Karpas-422 (cell line): ENCODE results near the gene GATAD2B. TPM values are rescaled to one million over a fixed set of nuclear protein-coding genes. Genes with fewer than 3 reads are reported as not detected.
A peak's percentile ranks its signal among the peaks of the same experiment; 100 is the strongest.

Source experiments
- DNase-seq: peaks from one replicate; pipeline ENCODE4 v3.0.0-alpha.2; 2015
- H2AFZ ChIP-seq: fragments of 200-600 bp; sonication (generic); 2 replicates; pipeline ENCODE4 v1.6.1; 2014; ENCODE audit warnings: antibody characterized with exemption, low read length, mixed read lengths
- H3K27ac ChIP-seq: fragments of 200-600 bp; sonication (generic); 2 replicates; pipeline ENCODE4 v1.5.1; 2014; ENCODE audit warnings: mild to moderate bottlenecking, low read length, moderate library complexity
- H3K27me3 ChIP-seq: fragments of 200-600 bp; sonication (generic); 2 replicates; pipeline ENCODE4 v1.6.1; 2014; ENCODE audit warnings: low read length, mixed read lengths
- H3K36me3 ChIP-seq: fragments of 200-600 bp; sonication (generic); 2 replicates; pipeline ENCODE4 v1.6.1; 2014; ENCODE audit warnings: low read length, mixed read lengths; ENCODE audit not compliant: insufficient read depth
- H3K4me1 ChIP-seq: fragments of 200-600 bp; sonication (generic); 2 replicates; pipeline ENCODE4 v1.6.1; 2014; ENCODE audit warnings: mild to moderate bottlenecking, low read length, mixed read lengths
- H3K4me2 ChIP-seq: fragments of 200-600 bp; sonication (generic); 2 replicates; pipeline ENCODE4 v1.6.1; 2014; ENCODE audit warnings: low read length, low read depth, mild to moderate bottlenecking; ENCODE audit not compliant: poor library complexity, severe bottlenecking
- H3K4me3 ChIP-seq: fragments of 200-600 bp; sonication (generic); 2 replicates; pipeline ENCODE4 v1.5.1; 2014; ENCODE audit warnings: mild to moderate bottlenecking, antibody characterized with exemption, low read length, mixed read lengths
- H3K79me2 ChIP-seq: fragments of 200-600 bp; sonication (generic); 2 replicates; pipeline ENCODE4 v1.6.1; 2014; ENCODE audit warnings: mild to moderate bottlenecking, low read length, mixed read lengths
- H3K9ac ChIP-seq: fragments of 200-600 bp; sonication (generic); 2 replicates; pipeline ENCODE4 v1.6.0; 2014; ENCODE audit warnings: low read length
- H3K9me2 ChIP-seq: fragments of 200-600 bp; sonication (generic), shearing (Covaris generic); replicated peaks from 2 replicates; pipeline ENCODE4 v1.6.0; 2014; ENCODE audit warnings: mild to moderate bottlenecking, low read length, moderate library complexity; ENCODE audit not compliant: insufficient read depth
- H3K9me3 ChIP-seq: fragments of 300-700, 200-600 bp; sonication (generic); 2 replicates; pipeline ENCODE4 v1.6.1; 2014; ENCODE audit warnings: low read length, mixed read lengths
- H4K20me1 ChIP-seq: fragments of 200-600 bp; sonication (generic); 2 replicates; pipeline ENCODE4 v1.6.1; 2014; ENCODE audit warnings: mild to moderate bottlenecking, antibody characterized with exemption, low read length, low read depth; ENCODE audit not compliant: insufficient read depth
- total RNA-seq: library from RNA; depleted of rRNA; stranded (reverse); fragments of >200 nt; shearing (Covaris generic); gene quantifications from 2 replicates; pipeline ENCODE4 v1.2.3, GENCODE V29; 2014; ENCODE audit warnings: low replicate concordance

GATAD2B gene
- total RNA-seq, 1 experiment from 2014 or later = 21.8 TPM

DNA sequence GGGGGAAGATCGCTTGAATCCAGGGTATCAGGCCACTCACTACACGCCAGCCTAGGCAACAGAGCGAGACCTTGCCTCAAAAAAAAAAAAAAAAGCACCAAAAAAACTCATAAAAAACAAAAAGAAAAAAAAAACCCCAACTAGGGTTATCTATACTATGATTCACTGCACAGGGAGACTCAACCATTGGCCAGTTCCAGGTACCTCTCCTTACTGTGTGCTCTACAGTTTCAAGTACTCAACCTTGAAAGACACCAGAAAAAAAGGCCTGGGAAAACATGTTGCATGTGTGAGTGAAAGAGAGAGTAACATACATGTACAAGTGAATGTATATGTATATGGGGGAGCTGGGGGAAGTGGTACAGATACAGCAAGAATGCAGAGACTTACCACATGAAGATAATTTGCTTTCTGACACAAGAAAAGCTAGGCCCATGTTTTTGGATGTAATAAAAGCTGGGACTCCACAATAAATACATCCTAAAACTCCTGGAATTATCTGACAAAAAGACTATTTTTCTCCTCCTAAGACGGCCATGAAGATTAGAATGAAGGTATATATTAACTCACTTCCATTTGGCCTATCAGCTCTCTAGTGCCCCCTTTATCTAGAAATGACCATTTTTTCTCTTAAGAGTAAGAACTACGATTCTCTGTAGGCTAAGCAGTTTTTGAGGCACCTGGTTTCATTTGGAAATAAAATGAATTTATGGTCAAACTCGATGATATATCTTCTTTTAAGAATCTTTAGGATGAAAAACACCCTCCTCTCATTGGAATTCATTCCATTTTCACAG lies 95.4 kb downstream of the GATAD2B start:
- H3K27ac ChIP-seq = no peak overlapping the region
- H3K27me3 ChIP-seq = no peaks in the 10 kb centered on the region
- H3K4me1 ChIP-seq = peaks cover under 1% of the 10 kb centered on the region; the same call in 1 of the 2 replicates
- no peaks in the 10 kb centered on the region for H3K9me2 ChIP-seq
- H3K9me3 ChIP-seq = no peaks in the 10 kb centered on the region
- H3K9ac ChIP-seq = no peak overlapping the region
- no peak overlapping the region for H2AFZ ChIP-seq
- no peak for DNase-seq
- H3K4me2 ChIP-seq = no peak overlapping the region
- peaks cover 45% of the 10 kb centered on the region for H3K79me2 ChIP-seq
- H3K36me3 ChIP-seq = peaks cover 19% of the 10 kb centered on the region
- H3K4me3 ChIP-seq = no peak overlapping the region
- no peaks in the 10 kb centered on the region for H4K20me1 ChIP-seq

DNA sequence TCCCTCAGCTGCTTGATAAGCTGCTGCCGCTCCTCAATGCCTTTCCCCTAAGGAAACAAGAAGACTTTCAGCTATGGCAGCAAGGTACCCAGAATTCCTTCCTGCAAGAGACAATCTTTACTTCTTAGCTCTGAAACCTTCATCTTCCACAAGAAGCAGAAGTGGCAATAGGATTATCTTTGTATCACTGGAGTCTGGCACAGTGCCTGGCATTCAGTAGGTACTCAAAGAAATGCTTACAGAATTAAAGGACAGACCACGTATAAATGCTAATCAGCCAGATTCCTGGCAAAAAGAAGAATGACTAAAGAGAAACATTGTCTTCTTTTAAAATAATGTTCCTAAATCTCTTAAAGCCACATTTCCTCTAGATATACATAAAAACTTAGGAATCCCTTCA lies 103.9 kb downstream of the GATAD2B start:
- no peak overlapping the region for H2AFZ ChIP-seq
- H3K9me3 ChIP-seq = no peaks in the 10 kb centered on the region
- peaks cover 13% of the 10 kb centered on the region for H3K79me2 ChIP-seq
- no peaks in the 10 kb centered on the region for H4K20me1 ChIP-seq
- peaks cover 32% of the 10 kb centered on the region; the same call in 1 of the 2 replicates for H3K36me3 ChIP-seq
- H3K27ac ChIP-seq = no peak overlapping the region
- H3K9me2 ChIP-seq = no peaks in the 10 kb centered on the region
- no peak overlapping the region for H3K4me3 ChIP-seq
- H3K9ac ChIP-seq = no peak overlapping the region
- peaks cover 8% of the 10 kb centered on the region; the same call in 1 of the 2 replicates for H3K4me1 ChIP-seq
- no peaks in the 10 kb centered on the region for H3K27me3 ChIP-seq
- no peak for DNase-seq
- no peak overlapping the region for H3K4me2 ChIP-seq

DNA sequence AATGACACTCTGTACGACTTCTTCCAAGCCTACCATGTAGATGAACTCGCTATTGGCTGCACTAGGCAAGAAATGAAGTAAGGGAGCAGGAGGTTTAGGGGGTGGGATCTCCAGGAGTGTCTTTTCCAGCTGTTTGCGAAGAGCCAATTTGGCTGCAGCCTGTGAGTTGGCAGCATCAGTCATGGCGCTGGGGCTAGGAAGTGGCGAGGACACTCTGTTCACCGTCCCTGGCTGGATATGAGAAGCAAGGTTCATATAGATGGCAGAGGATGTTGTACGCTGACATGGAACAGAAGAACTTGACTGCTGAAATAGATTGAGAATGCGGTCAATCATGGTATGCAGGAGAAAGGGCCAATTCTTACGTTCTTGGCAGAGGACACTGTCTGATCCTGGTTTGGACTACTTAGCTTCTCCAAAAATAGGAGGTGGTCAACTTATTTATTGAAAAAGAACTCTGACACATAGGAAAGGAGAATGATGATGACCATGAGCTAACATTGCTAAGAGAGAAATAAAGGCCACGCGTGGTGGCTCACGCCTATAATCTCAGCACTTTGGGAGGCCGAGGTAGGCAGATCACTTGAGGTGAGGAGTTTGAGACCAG lies 106.4 kb downstream of the GATAD2B start:
- no peaks in the 10 kb centered on the region for H3K4me1 ChIP-seq
- H3K79me2 ChIP-seq = peaks cover 13% of the 10 kb centered on the region
- H3K27ac ChIP-seq = no peak overlapping the region
- H3K27me3 ChIP-seq = no peaks in the 10 kb centered on the region
- peaks cover 51% of the 10 kb centered on the region; the same call in 1 of the 2 replicates for H3K36me3 ChIP-seq
- H2AFZ ChIP-seq = no peak overlapping the region
- no peaks in the 10 kb centered on the region for H3K9me2 ChIP-seq
- no peaks in the 10 kb centered on the region for H3K9me3 ChIP-seq
- H3K9ac ChIP-seq = no peak overlapping the region
- no peak for DNase-seq
- no peak overlapping the region for H3K4me2 ChIP-seq
- no peaks in the 10 kb centered on the region for H4K20me1 ChIP-seq
- H3K4me3 ChIP-seq = no peak overlapping the region

DNA sequence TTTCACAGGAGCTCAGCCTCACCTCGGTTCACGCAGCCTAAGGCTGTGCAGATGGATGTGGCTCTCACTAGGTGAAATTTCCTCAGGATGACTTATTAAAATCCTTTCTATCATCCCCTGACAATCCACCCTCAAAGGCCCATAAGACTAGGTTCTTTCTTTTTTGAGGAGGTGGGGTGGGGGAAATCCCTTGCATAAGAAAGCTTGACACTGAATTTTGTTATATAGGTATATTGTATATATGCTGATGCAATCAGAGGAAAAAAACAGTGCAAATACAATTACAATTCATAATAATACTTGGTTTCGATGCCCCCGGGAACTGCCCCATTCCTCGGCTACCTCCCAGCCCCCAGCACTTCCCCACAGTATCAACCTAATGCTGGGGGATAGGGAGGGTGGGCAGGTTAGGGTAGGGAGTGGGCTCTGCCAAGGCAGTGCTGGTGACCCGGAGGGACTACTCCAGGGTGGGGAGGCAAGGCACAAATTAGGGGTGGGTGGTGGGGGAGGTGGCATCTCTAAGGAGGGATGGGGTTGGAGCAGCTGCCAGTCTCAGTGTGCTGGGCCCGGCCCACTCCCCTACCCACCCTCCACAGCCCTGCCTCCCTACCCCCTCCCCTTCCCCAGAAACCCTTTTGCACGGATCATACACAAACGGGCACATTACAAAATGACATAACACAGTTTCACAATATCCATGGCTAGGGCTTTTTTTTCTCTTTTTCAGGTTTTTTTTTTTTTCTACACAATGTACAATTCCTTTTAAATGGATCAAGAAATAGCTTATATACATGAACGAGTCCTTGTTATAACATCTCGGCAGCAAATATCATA lies 116.7 kb downstream of the GATAD2B start:
- Histone ChIP-seq H3K9me2 (0 out of 2 replicates have a peak, but pooled peaks cover 3% of the 10 kb centered on the region), H2AFZ (no peak overlapping the region), H3K27ac (peak overlapping the region; percentile 84), H3K4me3 (no peak overlapping the region), H4K20me1 (no peaks in the 10 kb centered on the region), H3K79me2 (no peaks in the 10 kb centered on the region), H3K9me3 (no peaks in the 10 kb centered on the region), H3K9ac (peak overlapping the region; percentile 21), H3K4me1 (peaks cover 29% of the 10 kb centered on the region), H3K27me3 (no peaks in the 10 kb centered on the region), H3K4me2 (peak overlapping the region; percentile 45), H3K36me3 (peaks cover 6% of the 10 kb centered on the region)
- no peak for DNase-seq

DNA sequence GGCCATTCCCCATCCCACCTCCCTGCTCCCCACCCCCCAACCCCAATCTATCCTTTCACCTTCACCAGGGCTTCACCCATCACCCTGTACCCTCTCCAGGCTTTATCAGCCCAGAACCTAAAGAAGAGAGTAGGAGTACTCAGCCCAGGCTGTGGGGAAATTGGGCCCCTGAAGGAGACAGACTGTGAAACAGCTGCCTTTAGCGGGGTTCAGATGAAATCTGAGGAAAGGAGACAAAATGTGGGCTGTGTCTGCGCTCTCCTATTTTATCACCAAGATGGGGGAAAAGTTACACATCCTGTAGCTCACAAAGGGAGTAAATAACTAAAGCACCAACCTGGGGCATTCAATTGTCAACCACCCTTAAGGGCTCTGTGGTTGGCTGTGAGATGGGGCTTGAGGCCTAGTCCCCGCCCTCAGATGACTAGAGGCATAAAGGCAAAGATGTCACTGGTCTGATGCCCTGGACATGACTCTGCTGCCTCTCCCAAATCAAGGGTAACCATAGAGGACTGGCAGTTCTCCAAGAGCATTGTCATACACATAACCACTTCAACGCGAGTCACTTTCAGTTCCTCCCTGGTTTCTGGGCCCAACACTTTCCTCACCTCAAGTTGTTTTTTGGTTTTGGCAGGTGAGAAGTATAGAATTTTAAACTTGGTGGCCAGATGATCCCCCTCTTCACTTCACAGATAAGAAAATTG lies 117.6 kb downstream of the GATAD2B start:
- no peaks in the 10 kb centered on the region for H3K27me3 ChIP-seq
- no peaks in the 10 kb centered on the region for H3K9me3 ChIP-seq
- peak; percentile 87 for DNase-seq
- peaks cover 29% of the 10 kb centered on the region for H3K4me1 ChIP-seq
- H4K20me1 ChIP-seq = no peaks in the 10 kb centered on the region
- H3K79me2 ChIP-seq = no peaks in the 10 kb centered on the region
- peaks cover 5% of the 10 kb centered on the region for H3K36me3 ChIP-seq
- peak overlapping the region; percentile 21 for H3K9ac ChIP-seq
- H3K27ac ChIP-seq = peak overlapping the region; percentile 84
- H3K9me2 ChIP-seq = 0 out of 2 replicates have a peak, but pooled peaks cover 3% of the 10 kb centered on the region
- H2AFZ ChIP-seq = no peak overlapping the region
- H3K4me2 ChIP-seq = peak overlapping the region; percentile 45
- H3K4me3 ChIP-seq = no peak overlapping the region

DNA sequence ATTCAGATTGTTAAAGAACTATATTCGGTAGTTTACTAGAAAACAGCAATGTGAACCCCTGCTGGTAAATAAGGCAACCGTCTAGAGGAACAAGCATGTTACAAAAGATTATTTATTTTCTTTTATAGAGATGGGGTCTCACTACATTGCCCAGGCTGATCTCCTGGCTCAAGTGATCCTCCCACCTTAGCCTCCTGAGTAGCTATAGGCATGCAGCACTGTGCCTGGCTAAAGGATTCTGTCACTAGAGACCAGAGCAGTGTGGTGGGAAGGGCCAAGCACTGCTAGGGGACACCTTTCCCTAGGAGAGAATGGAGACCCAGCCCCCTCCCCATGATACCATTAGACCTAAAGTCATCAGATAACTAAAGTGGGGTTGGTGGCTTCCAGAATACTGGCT lies 118.7 kb downstream of the GATAD2B start:
- Histone ChIP-seq H3K79me2 (no peaks in the 10 kb centered on the region), H2AFZ (no peak overlapping the region), H3K4me2 (no peak overlapping the region), H3K9ac (no peak overlapping the region), H4K20me1 (no peaks in the 10 kb centered on the region), H3K27ac (no peak overlapping the region), H3K9me2 (0 out of 2 replicates have a peak, but pooled peaks cover 3% of the 10 kb centered on the region), H3K36me3 (no peaks in the 10 kb centered on the region; the same call in 1 of the 2 replicates), H3K4me1 (peaks cover 29% of the 10 kb centered on the region), H3K4me3 (no peak overlapping the region), H3K27me3 (no peaks in the 10 kb centered on the region), H3K9me3 (no peaks in the 10 kb centered on the region)
- DNase-seq = no peak

DNA sequence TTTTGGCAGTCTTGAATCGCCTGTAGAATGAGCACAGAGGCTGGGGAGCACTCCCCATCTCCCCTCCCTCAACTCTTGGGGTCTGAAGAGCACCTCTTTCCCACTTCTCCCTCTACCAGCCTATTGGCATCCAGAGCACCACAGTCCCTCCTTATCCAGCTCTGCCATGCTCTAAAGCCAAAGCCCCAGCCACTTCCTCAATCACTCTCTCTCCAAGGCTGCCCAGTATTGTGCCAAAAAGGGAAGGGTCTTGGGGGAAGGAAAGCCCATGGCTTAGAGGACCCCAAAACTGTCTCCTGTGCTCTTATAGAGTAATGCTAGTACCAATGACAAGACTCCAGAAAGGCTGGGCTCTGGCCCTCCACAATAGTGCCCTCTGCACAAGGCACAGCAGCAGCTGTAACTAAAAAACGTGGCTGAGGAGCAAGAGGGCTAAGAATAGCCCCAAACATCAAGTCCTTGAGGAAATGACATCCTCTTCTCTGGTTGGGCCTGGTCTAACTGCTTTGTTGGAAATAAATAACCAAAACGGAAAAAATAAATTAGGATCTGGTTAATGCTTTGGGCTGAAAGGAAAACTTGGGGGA lies 119.2 kb downstream of the GATAD2B start:
- no peaks in the 10 kb centered on the region for H3K79me2 ChIP-seq
- no peak for DNase-seq
- no peak overlapping the region for H3K9ac ChIP-seq
- no peaks in the 10 kb centered on the region for H3K36me3 ChIP-seq
- no peak overlapping the region for H2AFZ ChIP-seq
- no peaks in the 10 kb centered on the region for H3K9me3 ChIP-seq
- H4K20me1 ChIP-seq = no peaks in the 10 kb centered on the region
- H3K27me3 ChIP-seq = no peaks in the 10 kb centered on the region
- no peak overlapping the region for H3K4me2 ChIP-seq
- peaks cover 35% of the 10 kb centered on the region for H3K4me1 ChIP-seq
- 0 out of 2 replicates have a peak, but pooled peaks cover 3% of the 10 kb centered on the region for H3K9me2 ChIP-seq
- H3K4me3 ChIP-seq = no peak overlapping the region
- H3K27ac ChIP-seq = no peak overlapping the region
